ENCODE results near the gene MYCBPAP.

The MYCBPAP gene

GRCh38 chr17:50539762-50540559 lies 31.7 kb downstream of the MYCBPAP start:
- DNase-seq (ENCODE audit: low spot score): no peak

DNA sequence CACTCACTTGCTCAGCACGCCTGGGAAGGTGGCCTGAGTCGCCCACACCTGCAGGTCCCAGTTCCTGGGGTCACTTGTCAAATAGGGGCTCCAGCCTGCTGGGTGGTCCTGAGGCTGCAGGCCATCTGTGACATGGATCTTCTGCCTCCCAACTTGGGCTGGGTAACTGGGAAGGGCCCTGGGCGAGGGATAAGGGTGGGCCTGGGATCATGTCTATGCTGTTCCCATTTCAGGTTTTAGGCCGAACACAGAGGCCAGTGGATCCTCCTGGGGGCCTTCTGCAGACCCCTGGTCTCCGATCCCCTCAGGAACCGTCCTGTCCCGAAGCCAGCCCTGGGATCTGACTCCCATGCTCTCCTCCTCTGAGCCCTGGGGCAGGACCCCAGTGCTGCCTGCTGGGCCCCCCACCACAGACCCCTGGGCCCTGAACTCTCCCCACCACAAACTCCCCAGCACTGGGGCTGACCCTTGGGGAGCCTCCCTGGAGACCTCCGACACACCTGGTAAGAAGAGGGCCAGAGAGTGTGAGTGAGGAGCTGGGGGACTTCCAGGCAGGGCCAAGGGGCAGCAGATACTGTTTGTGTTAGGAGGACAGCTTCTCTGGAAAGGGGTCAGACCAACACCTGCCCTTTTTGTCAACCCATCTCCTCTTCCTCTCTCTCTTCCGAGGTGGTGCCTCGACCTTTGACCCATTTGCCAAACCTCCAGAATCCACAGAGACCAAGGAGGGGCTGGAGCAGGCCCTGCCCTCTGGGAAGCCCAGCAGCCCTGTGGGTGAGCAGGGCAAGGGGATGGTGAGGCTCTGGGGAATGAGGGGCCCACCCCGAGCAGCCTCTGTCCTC lies 32.5 kb downstream of the MYCBPAP start:
- DNase-seq (ENCODE audit: low spot score): no peak

DNA sequence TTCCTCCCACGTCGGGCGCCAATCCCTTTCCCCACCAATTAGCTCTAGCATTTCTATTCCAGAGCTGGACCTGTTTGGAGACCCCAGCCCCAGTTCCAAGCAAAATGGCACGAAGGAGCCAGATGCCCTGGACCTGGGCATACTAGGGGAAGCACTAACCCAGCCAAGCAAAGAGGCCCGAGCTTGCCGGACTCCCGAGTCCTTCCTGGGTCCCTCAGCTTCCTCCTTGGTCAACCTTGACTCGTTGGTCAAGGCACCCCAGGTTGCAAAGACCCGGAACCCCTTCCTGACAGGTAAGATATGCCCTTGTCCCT lies 33.1 kb downstream of the MYCBPAP start:
- no peak for DNase-seq (ENCODE audit: low spot score)

- DNase-seq (ENCODE audit: low spot score): peak; percentile 81
Observed at GRCh38 chr17:50541716-50542688, 33.8 kb downstream of the MYCBPAP start.

- DNase-seq (ENCODE audit: low spot score): no peak
Observed at GRCh38 chr17:50542795-50543774, 34.8 kb downstream of the MYCBPAP start.

- DNase-seq (ENCODE audit: low spot score): no peak
Observed at GRCh38 chr17:50544516-50544915, 36.3 kb downstream of the MYCBPAP start.

DNA sequence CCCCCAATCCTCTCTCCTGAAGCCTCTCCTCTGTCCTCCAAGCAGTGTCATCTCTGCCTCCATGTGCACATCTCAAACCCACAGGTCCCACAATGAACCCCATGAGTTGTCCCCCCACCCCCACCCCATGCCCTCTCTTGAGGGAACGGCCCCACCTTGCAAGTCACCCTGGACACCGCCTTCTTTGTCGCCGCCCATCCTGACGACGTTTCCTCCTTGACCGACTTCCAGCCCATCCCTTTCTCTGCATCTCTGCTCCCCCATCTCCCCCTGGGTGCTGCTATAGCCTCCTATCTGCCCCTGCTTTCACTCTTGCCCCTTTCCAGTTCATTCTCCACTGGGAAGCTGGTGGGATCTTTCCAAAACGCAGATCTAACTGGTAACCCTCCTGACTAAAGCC lies 37.1 kb downstream of the MYCBPAP start:
- DNase-seq (ENCODE audit: low spot score): no peak

GRCh38 chr17:50546701-50547034 lies 38.4 kb downstream of the MYCBPAP start:
- DNase-seq (ENCODE audit: low spot score): no peak

GRCh38 chr17:50547035-50547735 lies 38.9 kb downstream of the MYCBPAP start, which contains the start of gene SPATA20:
SPATA20 (plus strand) TSS chr17:50547174; CDS start chr17:50547209, 35 bp downstream.
- peak; percentile 70 for DNase-seq (ENCODE audit: low spot score)

DNA sequence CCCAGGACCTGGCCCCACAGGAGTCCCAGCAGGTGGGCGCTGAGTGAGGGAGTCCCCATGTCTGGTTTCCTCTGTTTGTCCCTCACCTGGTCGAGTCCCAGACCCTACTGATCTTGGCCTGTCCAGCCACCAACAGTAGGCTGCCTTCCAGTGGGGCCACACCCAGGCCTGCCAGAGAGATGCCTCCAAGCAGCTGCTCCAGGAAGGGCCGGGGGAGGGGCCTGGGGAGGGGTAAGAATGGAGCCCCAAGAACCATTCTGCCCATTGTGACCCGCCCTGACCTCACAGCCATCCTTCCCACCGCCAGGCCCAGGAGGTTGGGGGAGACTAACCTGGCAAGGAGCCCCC lies 39.5 kb downstream of the MYCBPAP start:
- DNase-seq (ENCODE audit: low spot score): no peak

DNA sequence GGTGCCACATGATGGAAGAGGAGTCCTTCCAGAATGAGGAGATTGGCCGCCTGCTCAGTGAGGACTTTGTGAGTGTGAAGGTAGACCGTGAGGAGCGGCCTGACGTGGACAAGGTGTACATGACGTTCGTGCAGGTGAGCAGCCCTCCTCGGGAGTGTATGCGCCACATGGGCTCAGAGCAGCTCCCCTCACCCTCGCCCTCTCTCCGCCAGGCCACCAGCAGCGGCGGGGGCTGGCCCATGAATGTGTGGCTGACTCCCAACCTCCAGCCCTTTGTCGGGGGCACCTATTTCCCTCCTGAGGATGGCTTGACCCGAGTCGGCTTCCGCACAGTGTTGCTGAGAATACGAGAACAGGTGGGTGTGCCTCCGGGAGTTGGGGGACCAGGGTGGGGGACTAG lies 40.6 kb downstream of the MYCBPAP start:
- no peak for DNase-seq (ENCODE audit: low spot score)

- no peak for DNase-seq (ENCODE audit: low spot score)
Observed at GRCh38 chr17:50549256-50549941, 41.2 kb downstream of the MYCBPAP start.

- no peak for DNase-seq (ENCODE audit: low spot score)
Observed at GRCh38 chr17:50549969-50550368, 41.7 kb downstream of the MYCBPAP start.

DNA sequence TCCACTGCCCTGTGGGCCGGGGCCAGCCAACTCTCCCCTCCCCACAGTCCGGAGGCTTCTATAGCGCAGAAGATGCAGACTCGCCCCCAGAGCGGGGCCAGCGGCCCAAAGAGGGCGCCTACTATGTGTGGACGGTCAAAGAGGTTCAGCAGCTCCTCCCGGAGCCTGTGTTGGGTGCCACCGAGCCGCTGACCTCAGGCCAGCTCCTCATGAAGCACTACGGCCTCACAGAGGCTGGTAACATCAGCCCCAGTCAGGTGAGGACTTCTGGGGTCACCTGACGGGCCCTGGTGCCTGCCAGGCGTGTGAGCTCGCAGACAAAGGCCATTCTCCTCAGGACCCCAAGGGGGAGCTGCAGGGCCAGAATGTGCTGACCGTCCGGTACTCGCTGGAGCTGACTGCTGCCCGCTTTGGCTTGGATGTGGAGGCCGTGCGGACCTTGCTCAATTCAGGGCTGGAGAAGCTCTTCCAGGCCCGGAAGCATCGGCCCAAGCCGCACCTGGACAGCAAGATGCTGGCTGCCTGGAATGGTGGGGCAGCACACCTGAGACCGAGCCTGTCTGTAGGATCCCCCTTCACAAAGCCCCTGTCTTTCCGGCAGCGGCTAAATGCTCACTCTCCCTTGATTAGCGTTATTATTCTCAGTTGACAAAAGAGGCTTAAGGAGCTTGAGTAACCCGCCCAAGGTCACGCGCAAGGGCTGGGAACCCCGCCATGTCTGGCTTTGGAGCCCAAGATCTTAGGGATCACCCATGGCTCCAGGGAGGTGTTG lies 42.6 kb downstream of the MYCBPAP start:
- DNase-seq (ENCODE audit: low spot score): no peak

DNA sequence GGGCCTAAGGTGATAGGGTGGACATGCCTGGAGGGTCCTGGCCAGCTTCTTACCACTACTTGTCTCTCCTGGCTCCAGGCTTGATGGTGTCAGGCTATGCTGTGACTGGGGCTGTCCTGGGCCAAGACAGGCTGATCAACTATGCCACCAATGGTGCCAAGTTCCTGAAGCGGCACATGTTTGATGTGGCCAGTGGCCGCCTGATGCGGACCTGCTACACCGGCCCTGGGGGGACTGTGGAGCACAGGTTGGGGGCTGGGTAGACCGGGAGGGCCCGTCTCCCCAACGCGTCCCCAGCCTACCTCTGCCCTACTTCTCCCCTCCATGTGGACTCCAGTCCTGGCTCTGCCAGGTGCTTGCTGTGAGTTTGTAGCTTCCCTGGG lies 43.2 kb downstream of the MYCBPAP start:
- no peak for DNase-seq (ENCODE audit: low spot score)

DNA sequence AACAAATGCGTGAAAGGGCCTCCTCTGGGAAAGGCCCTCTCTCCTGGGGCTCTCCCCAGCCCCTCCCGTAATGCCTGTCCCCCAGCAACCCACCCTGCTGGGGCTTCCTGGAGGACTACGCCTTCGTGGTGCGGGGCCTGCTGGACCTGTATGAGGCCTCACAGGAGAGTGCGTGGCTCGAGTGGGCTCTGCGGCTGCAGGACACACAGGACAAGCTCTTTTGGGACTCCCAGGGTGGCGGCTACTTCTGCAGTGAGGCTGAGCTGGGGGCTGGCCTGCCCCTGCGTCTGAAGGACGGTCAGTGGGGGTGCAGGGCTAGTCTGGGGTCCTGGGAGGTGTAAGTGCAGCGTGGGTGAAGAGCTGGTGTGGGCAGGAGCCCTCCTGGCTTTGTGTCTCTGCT lies 43.6 kb downstream of the MYCBPAP start:
- no peak for DNase-seq (ENCODE audit: low spot score)

- DNase-seq (ENCODE audit: low spot score): no peak
Observed at GRCh38 chr17:50554201-50554600, 46.0 kb downstream of the MYCBPAP start.

DNA sequence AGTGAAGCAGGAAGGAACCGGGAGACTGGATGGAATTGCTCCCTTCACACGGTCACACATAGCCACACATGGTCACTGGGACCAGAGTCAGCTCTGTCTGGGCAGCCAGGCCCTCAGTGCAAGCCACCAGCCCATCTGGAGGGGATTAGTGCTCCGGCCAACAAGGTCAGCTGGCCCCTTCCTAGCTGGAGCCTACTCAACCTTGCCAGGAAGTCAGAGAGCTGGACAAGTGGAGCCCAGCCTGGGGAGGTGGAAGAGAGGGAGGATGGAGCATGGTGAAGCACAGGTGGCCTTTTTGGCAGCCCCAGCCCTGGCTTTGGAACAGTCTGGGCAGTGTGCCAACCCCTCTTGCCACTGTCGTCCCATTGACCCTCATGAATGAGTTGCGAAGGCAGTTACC lies 48.6 kb downstream of the MYCBPAP start:
- DNase-seq (ENCODE audit: low spot score): no peak

- DNase-seq (ENCODE audit: low spot score): no peak
Observed at GRCh38 chr17:50557630-50558029, 49.4 kb downstream of the MYCBPAP start.
